Gastrocnemius medialis (tissue), 4 donors: ENCODE data around the gene TESK1. TPM values are rescaled to one million over a fixed set of nuclear protein-coding genes. Genes with fewer than 3 reads are reported as not detected.
"Not testable (repeated sequence)": the region's sequence is repeated elsewhere in the genome, so short reads cannot be mapped to it uniquely, and the experiment has no call there.

Source experiments
- ATAC-seq, 2 donors: fragments of 150-250 bp; one replicate each; pipeline ENCODE4 v1.9.1; 2016
- DNase-seq, 2 donors: peaks; one replicate each; pipeline ENCODE4 v3.0.0-alpha.2; 2019
- H3K27ac ChIP-seq, 4 donors: fragments of 200-600 bp; sonication (generic); 1 replicate in 1 of 4; 2 replicates in 3 of 4; pipeline ENCODE4 v1.5.1; 2016 to 2018; ENCODE audit warnings: mild to moderate bottlenecking in 2 of 4, moderate library complexity in 1 of 4
- H3K27me3 ChIP-seq, 3 donors: fragments of 200-600 bp; sonication (generic) in 2 of 3; 1 replicate in 1 of 3; 2 replicates in 2 of 3; pipeline versions ENCODE4 v1.5.1 to v1.6.0; 2016 to 2019; ENCODE audit warnings: mild to moderate bottlenecking in 1 of 3, moderate library complexity in 1 of 3
- H3K36me3 ChIP-seq, 2 donors: fragments of 200-600 bp; sonication (generic) in 1 of 2; one replicate each; pipeline ENCODE4 v1.5.1; 2017 to 2018
- H3K4me1 ChIP-seq, 2 donors: fragments of 200-600 bp; sonication (generic) in 1 of 2; one replicate each; pipeline ENCODE4 v1.5.1; 2016 to 2017; ENCODE audit warnings: mild to moderate bottlenecking in 2 of 2
- H3K4me3 ChIP-seq, 4 donors: fragments of 200-600 bp; sonication (generic) in 3 of 4; 1 replicate in 1 of 4; 2 replicates in 3 of 4; pipeline ENCODE4 v1.5.1; 2016 to 2019; ENCODE audit warnings: mild to moderate bottlenecking in 2 of 4
- H3K9me3 ChIP-seq, 3 donors: fragments of 200-600 bp; sonication (generic) in 2 of 3; 1 replicate in 1 of 3; 2 replicates in 2 of 3; pipeline ENCODE4 v1.5.1; 2016 to 2019
- POLR2A ChIP-seq, 2 donors: fragments of 450-650 bp; IDR thresholded peaks; one replicate each; pipeline ENCODE4 v1.6.1; 2017; ENCODE audit warnings: antibody characterized with exemption in 2 of 2, mild to moderate bottlenecking in 2 of 2, moderate library complexity in 2 of 2
- in situ Hi-C, 4 donors: fragments of 200-750 bp; cut with MboI; loops; one replicate each; pipeline versions ENCODE4 v1.15.0 to v1.8.0; 2017; ENCODE audit warnings: low sequenced_read_pairs in 4 of 4
- intact Hi-C: fragments of 100-400 bp; cut with DNase I; formaldehyde crosslinking; loops from one replicate; pipeline ENCODE4 v1.15.1; 2023; ENCODE audit warnings: low total_unique reads
- total RNA-seq, 4 donors: library from RNA; depleted of rRNA; stranded (reverse); fragments of >200 nt; gene quantifications; one replicate each; pipeline versions ENCODE4 v1.1.0 to v1.2.3, GENCODE V29; 2016
- TF ChIP-seq, protein P1 (sequence below), 5 experiments: fragments of 450-650 bp in 3 of 5; fragments of 200-600 bp in 2 of 5; sonication (generic) in 2 of 5; IDR thresholded peaks in 4 of 5; conservative IDR thresholded peaks in 1 of 5; 1 replicate in 4 of 5; 2 replicates in 1 of 5; pipeline ENCODE4 v1.5.1; 2016 to 2019; ENCODE audit warnings: antibody characterized with exemption in 5 of 5, mild to moderate bottlenecking in 3 of 5, moderate library complexity in 3 of 5

The TESK1 gene
- total RNA-seq, 4 donors from 2014 or later = 48.1 to 108 (median 65.4) TPM

DNA sequence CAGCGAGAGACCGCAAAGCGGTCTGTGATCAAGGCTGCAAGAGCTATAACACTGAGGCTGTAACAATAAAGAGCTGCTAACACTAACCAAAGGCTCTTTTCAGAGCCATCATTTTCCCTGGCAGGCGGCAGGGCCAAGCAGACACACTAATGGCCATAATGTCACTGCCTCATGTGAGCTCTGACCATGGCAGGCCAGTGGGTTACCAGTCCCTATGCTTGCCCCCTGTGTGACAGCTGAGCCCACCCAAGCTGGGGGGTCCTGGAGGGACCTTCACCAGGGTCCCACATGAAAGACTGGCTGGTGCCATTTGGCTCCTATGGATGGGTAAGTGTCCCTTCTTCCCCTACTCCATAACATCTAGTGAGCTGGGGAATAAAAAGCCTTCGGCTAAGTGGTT, 29.6 kb upstream of the TESK1 start:
- DNase-seq (no peak), ATAC-seq (no peak)
- Histone ChIP-seq H3K4me3 (no peak overlapping the region), H3K27ac (no peak overlapping the region), H3K27me3 (no peaks in the 10 kb centered on the region), H3K36me3 (no peaks in the 10 kb centered on the region), H3K9me3 (no peaks in the 10 kb centered on the region), H3K4me1 (no peaks in the 10 kb centered on the region)
- intact Hi-C loops = no loop called here
- TF ChIP-seq, protein P1, sequence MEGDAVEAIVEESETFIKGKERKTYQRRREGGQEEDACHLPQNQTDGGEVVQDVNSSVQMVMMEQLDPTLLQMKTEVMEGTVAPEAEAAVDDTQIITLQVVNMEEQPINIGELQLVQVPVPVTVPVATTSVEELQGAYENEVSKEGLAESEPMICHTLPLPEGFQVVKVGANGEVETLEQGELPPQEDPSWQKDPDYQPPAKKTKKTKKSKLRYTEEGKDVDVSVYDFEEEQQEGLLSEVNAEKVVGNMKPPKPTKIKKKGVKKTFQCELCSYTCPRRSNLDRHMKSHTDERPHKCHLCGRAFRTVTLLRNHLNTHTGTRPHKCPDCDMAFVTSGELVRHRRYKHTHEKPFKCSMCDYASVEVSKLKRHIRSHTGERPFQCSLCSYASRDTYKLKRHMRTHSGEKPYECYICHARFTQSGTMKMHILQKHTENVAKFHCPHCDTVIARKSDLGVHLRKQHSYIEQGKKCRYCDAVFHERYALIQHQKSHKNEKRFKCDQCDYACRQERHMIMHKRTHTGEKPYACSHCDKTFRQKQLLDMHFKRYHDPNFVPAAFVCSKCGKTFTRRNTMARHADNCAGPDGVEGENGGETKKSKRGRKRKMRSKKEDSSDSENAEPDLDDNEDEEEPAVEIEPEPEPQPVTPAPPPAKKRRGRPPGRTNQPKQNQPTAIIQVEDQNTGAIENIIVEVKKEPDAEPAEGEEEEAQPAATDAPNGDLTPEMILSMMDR (IDR thresholded peaks at IDR 0.05 in 4 of 5, conservative IDR thresholded peaks at IDR 0.05 in 1 of 5) = no peak
- TF ChIP-seq POLR2A (IDR thresholded peaks at IDR 0.05) = no peak
- in situ Hi-C loops = no loop called here

DNA sequence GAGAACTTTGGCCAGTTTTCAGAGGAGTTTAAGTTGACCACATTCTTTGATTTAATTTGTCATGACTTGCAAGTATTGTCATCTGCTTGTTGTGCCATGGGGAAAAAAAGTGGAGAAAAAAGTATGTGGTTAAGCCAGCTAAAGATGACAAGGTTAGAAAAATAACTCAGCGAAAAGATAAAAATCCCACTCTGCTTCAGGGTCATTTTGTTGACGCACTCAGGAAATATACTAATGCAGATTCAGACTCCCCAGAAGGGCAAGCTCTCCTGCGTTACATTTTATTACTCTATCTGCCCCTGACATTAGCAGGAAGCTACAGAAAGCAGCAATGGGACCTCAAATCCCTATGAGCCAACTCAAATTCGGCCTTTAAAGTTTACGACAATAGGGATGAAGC, 27.6 kb upstream of the TESK1 start:
- no peak for TF ChIP-seq POLR2A (IDR thresholded peaks at IDR 0.05)
- TF ChIP-seq, protein P1 (IDR thresholded peaks at IDR 0.05 in 4 of 5, conservative IDR thresholded peaks at IDR 0.05 in 1 of 5) = no peak
- Histone ChIP-seq H3K36me3 (no peaks in the 10 kb centered on the region), H3K4me3 (no peak overlapping the region), H3K27ac (no peak overlapping the region), H3K4me1 (no peaks in the 10 kb centered on the region), H3K27me3 (no peaks in the 10 kb centered on the region), H3K9me3 (no peaks in the 10 kb centered on the region)
- ATAC-seq (no peak), DNase-seq (no peak)
- intact Hi-C loops = no loop called here
- in situ Hi-C loops = no loop called here

DNA sequence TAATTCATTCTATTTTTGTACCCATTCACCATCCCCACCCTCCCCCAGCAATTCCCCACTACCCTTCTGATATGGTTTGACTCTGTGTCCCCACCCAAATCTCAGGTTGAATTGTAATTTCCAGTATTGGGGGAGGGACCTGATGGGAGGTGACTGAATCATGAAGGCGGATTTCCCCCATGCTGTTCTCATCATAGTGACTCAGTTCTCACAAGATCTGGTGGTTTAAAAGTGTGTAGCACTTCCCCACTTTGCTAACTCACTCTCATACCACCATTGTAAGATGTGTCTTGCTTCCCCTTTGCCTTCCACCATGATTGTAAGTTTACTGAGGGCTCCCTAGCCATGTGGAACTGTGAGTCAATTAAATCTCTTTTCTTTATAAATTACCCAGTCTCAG, 25.9 kb upstream of the TESK1 start:
- Histone ChIP-seq H3K36me3 (no peaks in the 10 kb centered on the region), H3K4me1 (no peaks in the 10 kb centered on the region), H3K27ac (no peak overlapping the region), H3K4me3 (no peak overlapping the region), H3K9me3 (no peaks in the 10 kb centered on the region), H3K27me3 (no peaks in the 10 kb centered on the region)
- in situ Hi-C loops = no loop called here
- no peak for TF ChIP-seq POLR2A (IDR thresholded peaks at IDR 0.05)
- TF ChIP-seq, protein P1 (IDR thresholded peaks at IDR 0.05 in 4 of 5, conservative IDR thresholded peaks at IDR 0.05 in 1 of 5) = no peak
- ATAC-seq (no peak), DNase-seq (no peak)
- intact Hi-C loops = no loop called here

DNA sequence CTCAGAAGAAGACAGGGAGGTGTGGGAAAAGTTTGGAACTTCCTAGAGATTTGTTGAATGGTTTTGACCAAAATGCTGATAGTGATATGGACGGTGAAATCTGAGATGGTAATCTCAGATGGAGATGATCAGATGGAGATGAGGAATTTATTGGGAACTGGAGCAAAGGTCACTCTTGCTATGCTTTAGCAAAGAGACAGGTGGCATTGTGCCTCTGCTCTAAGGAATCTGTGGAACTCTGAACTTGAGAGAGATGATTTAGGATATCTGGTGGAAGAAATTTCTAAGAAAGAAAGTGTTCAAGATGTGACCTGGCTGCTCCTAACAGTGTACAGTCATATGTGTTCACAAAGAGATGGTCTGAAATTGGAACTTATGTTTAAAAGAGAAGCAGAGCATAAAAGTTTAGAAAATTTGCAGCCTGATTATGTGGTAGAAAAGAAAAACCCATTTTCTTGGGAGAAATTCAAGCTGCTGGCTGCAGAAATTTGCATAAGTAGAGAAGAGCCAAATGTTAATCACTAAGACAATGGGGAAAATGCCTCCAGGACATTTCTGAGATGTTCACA, 25.3 kb upstream of the TESK1 start:
- H3K36me3 ChIP-seq, H3K27ac ChIP-seq, intact Hi-C loops, H3K4me3 ChIP-seq, ATAC-seq, H3K9me3 ChIP-seq, H3K4me1 ChIP-seq, H3K27me3 ChIP-seq, in situ Hi-C loops, DNase-seq: not testable (repeated sequence)

DNA sequence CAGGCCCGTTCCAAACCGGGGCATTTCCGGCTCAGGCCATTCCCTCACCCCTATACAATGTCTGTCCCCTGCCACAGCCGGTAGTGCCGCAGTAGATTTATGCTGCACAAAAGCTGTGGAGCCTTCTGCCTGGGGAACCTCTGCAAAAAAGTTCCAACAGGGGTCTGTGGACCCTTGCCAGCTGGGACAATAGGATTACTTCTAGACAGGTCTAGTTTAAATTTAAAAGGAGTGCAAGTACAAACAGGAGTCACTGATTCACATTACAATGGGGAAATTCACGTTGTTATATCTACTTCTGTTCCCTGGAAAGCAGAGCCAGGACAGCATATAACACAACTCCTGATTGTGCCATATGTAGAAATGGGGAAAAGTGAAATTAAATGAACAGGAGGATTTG, 21.5 kb upstream of the TESK1 start:
- in situ Hi-C loops, H3K4me3 ChIP-seq, H3K27me3 ChIP-seq, H3K9me3 ChIP-seq, H3K36me3 ChIP-seq, ATAC-seq, H3K27ac ChIP-seq, DNase-seq, intact Hi-C loops: not testable (repeated sequence)
- peaks cover 8 to 12% of the 10 kb centered on the region in 2 donors for H3K4me1 ChIP-seq

DNA sequence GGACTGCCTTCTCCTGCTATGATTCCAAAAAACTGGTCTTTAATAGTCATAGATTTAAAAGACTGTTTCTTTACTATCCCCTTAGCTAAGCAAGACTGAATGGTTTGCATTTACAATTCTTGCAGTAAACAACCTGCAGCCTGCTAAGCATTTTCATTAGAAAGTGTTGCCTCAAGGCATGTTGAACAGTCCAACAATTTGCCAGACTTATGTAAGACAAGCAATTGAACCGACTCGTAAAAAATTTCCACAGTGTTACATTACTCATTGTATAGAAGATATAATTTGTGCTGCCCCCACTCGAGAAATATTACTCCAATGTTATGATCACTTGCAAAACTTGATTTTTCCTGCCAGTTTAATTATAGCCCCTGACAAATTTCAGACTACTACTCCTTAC, 20.4 kb upstream of the TESK1 start:
- H3K27ac ChIP-seq, in situ Hi-C loops, H3K36me3 ChIP-seq, DNase-seq, H3K27me3 ChIP-seq, intact Hi-C loops, H3K4me3 ChIP-seq, ATAC-seq, H3K9me3 ChIP-seq: not testable (repeated sequence)
- peaks cover 8 to 12% of the 10 kb centered on the region in 2 donors for H3K4me1 ChIP-seq

DNA sequence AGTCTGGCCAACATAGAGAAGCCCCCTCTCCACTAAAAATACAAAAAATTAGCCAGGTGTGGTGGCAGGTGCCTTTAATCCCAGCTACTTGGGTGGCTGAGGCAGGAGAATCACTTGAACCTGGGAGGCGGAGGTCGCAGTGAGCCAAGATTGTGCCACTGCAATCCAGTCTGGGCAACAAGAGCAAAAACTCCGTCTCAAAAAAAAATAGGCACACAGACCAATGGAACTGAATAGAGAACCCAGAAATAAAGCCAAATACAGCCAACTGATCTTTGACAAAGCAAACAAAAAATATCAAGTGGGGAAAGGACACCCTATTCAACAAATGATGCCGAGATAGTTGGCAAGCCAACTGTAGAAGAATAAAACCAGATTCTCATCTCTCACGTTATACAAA, 16.6 kb upstream of the TESK1 start:
- H3K36me3 ChIP-seq, DNase-seq, ATAC-seq, in situ Hi-C loops, intact Hi-C loops, H3K9me3 ChIP-seq, H3K27ac ChIP-seq, H3K27me3 ChIP-seq, H3K4me3 ChIP-seq: not testable (repeated sequence)
- H3K4me1 ChIP-seq = peaks cover 8 to 12% of the 10 kb centered on the region in 2 donors
